HepG2 (cell line): ENCODE measurements around the gene FXYD6. TPM values are rescaled to one million over a fixed set of nuclear protein-coding genes. Genes with fewer than 3 reads are reported as not detected.

Experiments used
- AFF4 ChIP-seq: sonication (generic); formaldehyde crosslinking; IDR thresholded peaks from 2 replicates; pipeline ENCODE4 v1.4.0; 2020; ENCODE audit warnings: missing genetic modification reagents
- CAMTA2 ChIP-seq: sonication (generic); formaldehyde crosslinking; IDR thresholded peaks from 2 replicates; pipeline ENCODE4 v1.4.0; 2020; ENCODE audit warnings: mild to moderate bottlenecking, missing genetic modification reagents, borderline replicate concordance
- HCFC1 ChIP-seq: fragments of 150-350 bp; IDR thresholded peaks from 2 replicates; pipeline ENCODE4 v1.6.1; 2014; ENCODE audit warnings: low read depth, low read length
- NCOA2 ChIP-seq: sonication (generic); formaldehyde crosslinking; IDR thresholded peaks from 2 replicates; pipeline ENCODE4 v1.8.0; 2022; ENCODE audit warnings: inconsistent platforms
- PCBP1 ChIP-seq: fragments of 200-400 bp; formaldehyde crosslinking; IDR thresholded peaks from 2 replicates; pipeline ENCODE4 v1.6.1; 2017; ENCODE audit warnings: mild to moderate bottlenecking, low read depth, low read length, borderline replicate concordance
- PCBP2 ChIP-seq: fragments of 200-400 bp; formaldehyde crosslinking; optimal IDR thresholded peaks from 2 replicates; pipeline ENCODE3; 2018; ENCODE audit warnings: low read length, low read depth; ENCODE audit not compliant: poor library complexity, severe bottlenecking
- ZBTB40 ChIP-seq, 2 experiments: fragments of 450-650 bp in 1 of 2; sonication (generic) in 1 of 2; formaldehyde crosslinking in 1 of 2; IDR thresholded peaks; 2 replicates each; pipeline versions ENCODE4 v1.6.1 to v1.8.0; 2016 to 2022; ENCODE audit warnings: antibody characterized with exemption in 1 of 2, mild to moderate bottlenecking in 1 of 2, missing genetic modification reagents in 1 of 2
- ZNF367 ChIP-seq: sonication (generic); formaldehyde crosslinking; IDR thresholded peaks from 2 replicates; pipeline ENCODE4 v1.4.0; 2020; ENCODE audit warnings: missing genetic modification reagents, borderline replicate concordance
- ZNF510 ChIP-seq: sonication (generic); formaldehyde crosslinking; IDR thresholded peaks from 2 replicates; pipeline ENCODE4 v1.4.0; 2020; ENCODE audit warnings: low read depth, mild to moderate bottlenecking, missing genetic modification reagents
- ZNF816 ChIP-seq: sonication (generic); formaldehyde crosslinking; IDR thresholded peaks from 2 replicates; pipeline ENCODE4 v1.8.0; 2022; ENCODE audit warnings: missing genetic modification reagents, mild to moderate bottlenecking, borderline replicate concordance
- polyA plus RNA-seq, 8 experiments: library from polyadenylated mRNA; depleted of rRNA in 3 of 8; stranded (reverse) in 7 of 8; unstranded in 1 of 8; fragments of >200 nt; fragmentation: Illumina TruSeq in 4 of 8; extraction: Trizol in 4 of 8; gene quantifications; 2 replicates each; pipeline versions ENCODE4 v1.2.1 to v1.2.3, GENCODE V29; 2011 to 2016; ENCODE audit warnings: low read depth in 4 of 8, missing spikeins in 1 of 8, mixed read lengths in 1 of 8; ENCODE audit not compliant: insufficient read depth in 1 of 8
- total RNA-seq, 5 experiments: library from RNA; depleted of rRNA; stranded (reverse); fragments of >200 nt; fragmentation: Illumina TruSeq; extraction: Trizol; gene quantifications; 2 replicates each; pipeline ENCODE4 v1.2.3, GENCODE V29; 2016; ENCODE audit warnings: low read depth in 1 of 5

The FXYD6 gene
- total and polyA plus RNA-seq, 2 of the 13 experiments (the other 11 are each of a cell fraction or from before 2014, with no cell fraction given): not detected

- TF ChIP-seq AFF4 (no peak), ZNF816 (CRISPR knock-in tag) (no peak), PCBP1 (no peak), ZBTB40 (IDR thresholded peaks at IDR 0.05) (no peak), ZBTB40 (CRISPR knock-in tag; IDR thresholded peaks at IDR 0.05) (no peak), NCOA2 (no peak), CAMTA2 (CRISPR knock-in tag) (no peak), ZNF510 (CRISPR knock-in tag) (no peak), PCBP2 (no peak), ZNF367 (no peak), HCFC1 (no peak)
Observed at GRCh38 chr11:117817368-117818040, 59.0 kb downstream of the FXYD6 start (continued).
